ENCODE data around the gene ANKS4B. TPM values are rescaled to one million over a fixed set of nuclear protein-coding genes. Genes with fewer than 3 reads are reported as not detected.
"Not testable (repeated sequence)": the region's sequence is repeated elsewhere in the genome, so short reads cannot be mapped to it uniquely, and the experiment has no call there.

ANKS4B gene
- total and polyA plus RNA-seq, 4 donors, result 0.11 TPM; not detected in 3

DNA sequence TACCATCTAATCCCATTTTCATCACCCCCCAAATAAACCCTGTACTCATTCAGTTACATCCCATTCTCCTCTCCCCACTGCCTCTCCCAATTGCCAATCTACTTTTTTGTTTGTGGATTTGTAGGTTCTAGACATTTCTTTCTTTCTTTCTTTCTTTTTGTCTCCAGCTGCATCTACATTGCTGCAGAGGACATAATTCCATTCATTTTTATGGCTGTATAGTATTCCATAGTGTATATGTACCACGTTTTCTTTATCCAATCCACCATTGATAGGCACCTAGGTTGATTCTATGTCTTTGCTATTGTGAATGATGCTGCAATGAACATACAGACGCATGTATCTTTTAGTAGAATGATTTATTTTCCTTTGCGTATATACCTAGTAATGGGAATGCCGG, 50.9 kb downstream of the ANKS4B start:
- TF ChIP-seq, protein P1, sequence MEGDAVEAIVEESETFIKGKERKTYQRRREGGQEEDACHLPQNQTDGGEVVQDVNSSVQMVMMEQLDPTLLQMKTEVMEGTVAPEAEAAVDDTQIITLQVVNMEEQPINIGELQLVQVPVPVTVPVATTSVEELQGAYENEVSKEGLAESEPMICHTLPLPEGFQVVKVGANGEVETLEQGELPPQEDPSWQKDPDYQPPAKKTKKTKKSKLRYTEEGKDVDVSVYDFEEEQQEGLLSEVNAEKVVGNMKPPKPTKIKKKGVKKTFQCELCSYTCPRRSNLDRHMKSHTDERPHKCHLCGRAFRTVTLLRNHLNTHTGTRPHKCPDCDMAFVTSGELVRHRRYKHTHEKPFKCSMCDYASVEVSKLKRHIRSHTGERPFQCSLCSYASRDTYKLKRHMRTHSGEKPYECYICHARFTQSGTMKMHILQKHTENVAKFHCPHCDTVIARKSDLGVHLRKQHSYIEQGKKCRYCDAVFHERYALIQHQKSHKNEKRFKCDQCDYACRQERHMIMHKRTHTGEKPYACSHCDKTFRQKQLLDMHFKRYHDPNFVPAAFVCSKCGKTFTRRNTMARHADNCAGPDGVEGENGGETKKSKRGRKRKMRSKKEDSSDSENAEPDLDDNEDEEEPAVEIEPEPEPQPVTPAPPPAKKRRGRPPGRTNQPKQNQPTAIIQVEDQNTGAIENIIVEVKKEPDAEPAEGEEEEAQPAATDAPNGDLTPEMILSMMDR (IDR thresholded peaks at IDR 0.05; ENCODE audit: control extremely low read depth, extremely low read depth), result no peak
- peaks cover 0 to 18% (median 7%) of the 10 kb centered on the region in 3 donors for H3K27me3 ChIP-seq (ENCODE audit: control insufficient read depth in 3 of 3, insufficient read depth in 3 of 3, low read length in 2 of 3)
- H3K9me3 ChIP-seq (ENCODE audit: control insufficient read depth in 4 of 4, insufficient read depth in 3 of 4, low read length in 3 of 4), result no peaks in the 10 kb centered on the region
- peaks cover 0 to 2% (median 0%) of the 10 kb centered on the region in 5 donors for H3K4me1 ChIP-seq (ENCODE audit: control insufficient read depth in 5 of 5, insufficient read depth in 5 of 5, low read length in 5 of 5)
- no peaks in the 10 kb centered on the region for H3K36me3 ChIP-seq (ENCODE audit: control insufficient read depth in 4 of 4, insufficient read depth in 4 of 4, low read length in 4 of 4)
- no peak overlapping the region for H3K27ac ChIP-seq (ENCODE audit: low read depth in 1 of 2, low read length in 1 of 2)
- ATAC-seq (ENCODE audit: insufficient read depth, low FRiP score) (no peak), DNase-seq (no peak)
- no peak overlapping the region for H3K9ac ChIP-seq (ENCODE audit: insufficient read depth in 1 of 2, low read length in 2 of 2)
- 89% methylated on average over 4 of the region's 4 CpGs for WGBS, 2 donors
- H3K4me3 ChIP-seq, result no peak overlapping the region

DNA sequence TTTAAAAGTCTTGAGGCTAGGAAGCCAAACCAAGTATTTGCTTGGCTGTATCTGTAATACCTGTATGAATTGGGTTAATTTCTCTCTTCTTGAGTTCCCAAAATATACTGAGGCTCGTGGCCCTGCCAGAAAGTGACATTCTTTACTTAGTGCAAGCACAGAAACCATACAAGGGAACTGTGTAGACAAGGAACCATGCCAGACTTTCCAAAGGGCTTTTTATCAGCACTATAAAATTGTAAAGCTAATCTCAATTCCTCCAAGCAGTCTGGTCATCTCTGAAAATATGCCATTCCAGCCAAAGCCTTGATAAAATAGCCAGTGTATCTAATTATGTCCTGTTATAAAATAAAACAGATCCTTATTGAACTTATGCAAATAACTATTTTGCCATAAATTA, 51.8 kb downstream of the ANKS4B start:
- H3K36me3 ChIP-seq (ENCODE audit: control insufficient read depth in 4 of 4, insufficient read depth in 4 of 4, low read length in 4 of 4), result no peaks in the 10 kb centered on the region
- DNase-seq (peak in 1 of 3 donors; percentile 11), ATAC-seq (ENCODE audit: insufficient read depth, low FRiP score) (no peak)
- H3K4me3 ChIP-seq, result no peak overlapping the region
- H3K4me1 ChIP-seq (ENCODE audit: control insufficient read depth in 5 of 5, insufficient read depth in 5 of 5, low read length in 5 of 5), result peaks cover 0 to 2% (median 0%) of the 10 kb centered on the region in 5 donors
- TF ChIP-seq, protein P1 (IDR thresholded peaks at IDR 0.05; ENCODE audit: control extremely low read depth, extremely low read depth), result no peak
- H3K27me3 ChIP-seq (ENCODE audit: control insufficient read depth in 3 of 3, insufficient read depth in 3 of 3, low read length in 2 of 3), result peaks cover 0 to 14% (median 5%) of the 10 kb centered on the region in 3 donors
- no peak overlapping the region for H3K9ac ChIP-seq (ENCODE audit: insufficient read depth in 1 of 2, low read length in 2 of 2)
- 23 to 42% methylated on average over 1 of the region's 1 CpG for WGBS, 2 donors
- peaks cover 0 to 3% (median 0%) of the 10 kb centered on the region in 4 donors for H3K9me3 ChIP-seq (ENCODE audit: control insufficient read depth in 4 of 4, insufficient read depth in 3 of 4, low read length in 3 of 4)
- no peak overlapping the region for H3K27ac ChIP-seq (ENCODE audit: low read depth in 1 of 2, low read length in 1 of 2)

DNA sequence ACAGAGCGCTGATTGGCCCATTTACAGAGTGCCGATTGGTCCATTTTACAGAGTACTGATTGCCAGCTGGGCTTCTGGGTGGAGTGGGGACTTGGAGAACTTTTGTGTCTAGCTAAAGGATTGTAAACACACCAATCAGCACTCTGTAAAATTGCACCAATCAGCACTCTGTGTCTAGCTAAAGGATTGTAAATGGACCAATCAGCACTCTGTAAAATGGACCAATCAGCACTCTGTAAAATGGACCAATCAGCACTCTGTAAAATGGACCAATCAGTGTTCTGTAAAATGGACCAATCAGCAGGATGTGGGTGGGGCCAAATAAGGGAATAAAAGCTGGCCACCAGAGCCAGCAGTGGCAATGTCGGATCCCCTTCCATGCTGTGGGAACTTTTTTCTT, 56.3 kb downstream of the ANKS4B start:
- not testable (repeated sequence) for DNase-seq; H3K4me1 ChIP-seq (ENCODE audit: control insufficient read depth in 5 of 5, insufficient read depth in 5 of 5, low read length in 5 of 5); H3K36me3 ChIP-seq (ENCODE audit: control insufficient read depth in 4 of 4, insufficient read depth in 4 of 4, low read length in 4 of 4); H3K4me3 ChIP-seq; H3K27ac ChIP-seq (ENCODE audit: low read depth in 1 of 2, low read length in 1 of 2); H3K9ac ChIP-seq (ENCODE audit: insufficient read depth in 1 of 2, low read length in 2 of 2); H3K9me3 ChIP-seq (ENCODE audit: control insufficient read depth in 4 of 4, insufficient read depth in 3 of 4, low read length in 3 of 4); ATAC-seq (ENCODE audit: insufficient read depth, low FRiP score)
- 96 to 98% methylated on average over 3 of the region's 3 CpGs for WGBS, 2 donors
- H3K27me3 ChIP-seq (ENCODE audit: control insufficient read depth in 3 of 3, insufficient read depth in 3 of 3, low read length in 2 of 3), result peaks cover 0 to 30% (median 16%) of the 10 kb centered on the region in 3 donors

DNA sequence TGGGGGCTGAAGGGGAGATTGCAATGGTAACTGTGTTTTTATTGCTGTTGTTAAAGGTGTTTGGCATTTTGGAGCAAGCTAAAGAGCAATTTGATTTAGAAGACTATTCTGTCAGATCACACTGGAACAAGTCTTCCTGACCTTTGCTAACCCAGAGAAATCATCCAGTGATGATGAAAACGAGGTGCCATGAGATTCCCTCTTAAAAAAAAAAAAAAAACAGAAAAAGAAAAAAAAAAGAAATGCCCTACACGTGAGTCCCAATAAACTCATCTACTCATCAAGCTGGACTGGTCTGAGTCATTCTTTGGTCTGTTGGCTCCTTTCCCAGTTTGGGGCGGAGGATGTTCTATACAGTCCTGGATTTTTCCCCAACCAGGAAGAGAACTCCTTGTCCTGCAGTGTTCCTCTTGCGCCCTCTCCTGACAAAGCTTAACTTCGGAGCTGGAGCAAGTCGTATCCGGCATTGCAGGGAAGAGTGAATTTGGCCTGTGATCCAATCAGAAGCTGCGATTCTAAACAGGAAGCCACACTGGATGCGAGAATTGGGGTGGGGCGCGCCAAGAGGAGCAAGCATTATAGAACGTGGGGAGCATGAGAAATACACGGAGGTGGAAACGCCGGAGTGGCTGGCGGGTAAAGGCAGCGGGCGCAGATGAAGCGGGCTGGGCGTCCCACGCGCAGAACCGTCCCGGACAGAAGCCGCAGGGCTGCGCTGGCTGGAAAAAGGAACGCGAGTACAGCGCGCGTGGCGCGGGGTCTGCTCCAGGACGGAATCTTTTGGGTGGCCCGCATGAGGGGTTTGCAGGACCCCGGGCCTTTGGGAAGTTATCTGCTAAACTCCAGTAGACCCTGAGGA, 67.0 kb downstream of the ANKS4B start:
- WGBS, 2 donors, result 1% methylated on average over 36 of the region's 36 CpGs
- H3K27me3 ChIP-seq (ENCODE audit: control insufficient read depth in 3 of 3, insufficient read depth in 3 of 3, low read length in 2 of 3), result peaks cover 0 to 23% (median 0%) of the 10 kb centered on the region in 3 donors
- no peaks in the 10 kb centered on the region for H3K36me3 ChIP-seq (ENCODE audit: control insufficient read depth in 4 of 4, insufficient read depth in 4 of 4, low read length in 4 of 4)
- H3K9ac ChIP-seq (ENCODE audit: insufficient read depth in 1 of 2, low read length in 2 of 2), result no peak overlapping the region
- peak; percentile 96 to 99 (median 99) for DNase-seq
- ATAC-seq (ENCODE audit: insufficient read depth, low FRiP score), result peak; percentile 92
- peak overlapping the region; percentile 55 for H3K4me3 ChIP-seq
- TF ChIP-seq, protein P1 (IDR thresholded peaks at IDR 0.05; ENCODE audit: control extremely low read depth, extremely low read depth), result peak; percentile 80
- no peaks in the 10 kb centered on the region for H3K9me3 ChIP-seq (ENCODE audit: control insufficient read depth in 4 of 4, insufficient read depth in 3 of 4, low read length in 3 of 4)
- H3K27ac ChIP-seq (ENCODE audit: low read depth in 1 of 2, low read length in 1 of 2), result peak overlapping the region; percentile 37 to 64
- H3K4me1 ChIP-seq (ENCODE audit: control insufficient read depth in 5 of 5, insufficient read depth in 5 of 5, low read length in 5 of 5), result peaks cover 0 to 8% (median 4%) of the 10 kb centered on the region in 5 donors
